HepG2 (cell line): Measurements from ENCODE around the gene CYBC1. TPM values are rescaled to one million over a fixed set of nuclear protein-coding genes. Genes with fewer than 3 reads are reported as not detected.

Experiments used
- ATF2 ChIP-seq: sonication (generic); formaldehyde crosslinking; IDR thresholded peaks from 2 replicates; pipeline ENCODE4 v1.4.0; 2020; ENCODE audit warnings: missing genetic modification reagents
- ATF3 ChIP-seq: sonication (generic); formaldehyde crosslinking; IDR thresholded peaks from 2 replicates; pipeline ENCODE4 v1.4.0; 2020; ENCODE audit warnings: missing genetic modification reagents
- CAMTA2 ChIP-seq: sonication (generic); formaldehyde crosslinking; IDR thresholded peaks from 2 replicates; pipeline ENCODE4 v1.4.0; 2020; ENCODE audit warnings: mild to moderate bottlenecking, missing genetic modification reagents, borderline replicate concordance
- DR1 ChIP-seq: sonication (generic); formaldehyde crosslinking; IDR thresholded peaks from 2 replicates; pipeline ENCODE4 v1.8.0; 2021; ENCODE audit warnings: mild to moderate bottlenecking, missing genetic modification reagents, inconsistent platforms
- HNF1B ChIP-seq: sonication (generic); formaldehyde crosslinking; IDR thresholded peaks from 2 replicates; pipeline ENCODE4 v1.5.1; 2020; ENCODE audit warnings: mild to moderate bottlenecking, moderate library complexity, missing genetic modification reagents
- HOXD1 ChIP-seq: sonication (generic); formaldehyde crosslinking; IDR thresholded peaks from 2 replicates; pipeline ENCODE4 v1.5.0; 2020; ENCODE audit warnings: missing genetic modification reagents
- MEIS2 ChIP-seq: sonication (generic); formaldehyde crosslinking; IDR thresholded peaks from 2 replicates; pipeline ENCODE4 v1.9.0; 2021; ENCODE audit warnings: mild to moderate bottlenecking, missing genetic modification reagents
- NR0B2 ChIP-seq: sonication (generic); formaldehyde crosslinking; IDR thresholded peaks from 2 replicates; pipeline ENCODE4 v1.4.0; 2020; ENCODE audit warnings: mild to moderate bottlenecking, missing genetic modification reagents
- PHF8 ChIP-seq: sonication (generic); formaldehyde crosslinking; IDR thresholded peaks from 2 replicates; pipeline ENCODE4 v1.5.0; 2020; ENCODE audit warnings: missing genetic modification reagents
- ZNF292 ChIP-seq: sonication (generic); formaldehyde crosslinking; IDR thresholded peaks from 2 replicates; pipeline ENCODE4 v1.8.1; 2022; ENCODE audit warnings: mild to moderate bottlenecking, low read depth, missing genetic modification reagents, borderline replicate concordance
- ZNF574 ChIP-seq: sonication (generic); formaldehyde crosslinking; IDR thresholded peaks from 2 replicates; pipeline ENCODE4 v1.4.0; 2020; ENCODE audit warnings: missing genetic modification reagents
- ZNF615 ChIP-seq: sonication (generic); formaldehyde crosslinking; IDR thresholded peaks from 2 replicates; pipeline ENCODE4 v1.5.0; 2020; ENCODE audit warnings: mild to moderate bottlenecking, missing genetic modification reagents, borderline replicate concordance
- ZNF646 ChIP-seq: sonication (generic); formaldehyde crosslinking; IDR thresholded peaks from 2 replicates; pipeline ENCODE4 v1.9.0; 2021; ENCODE audit warnings: mild to moderate bottlenecking, missing genetic modification reagents
- ZNF776 ChIP-seq: sonication (generic); formaldehyde crosslinking; IDR thresholded peaks from 2 replicates; pipeline ENCODE4 v1.4.0; 2020; ENCODE audit warnings: mild to moderate bottlenecking, missing genetic modification reagents
- polyA plus RNA-seq, 8 experiments: library from polyadenylated mRNA; depleted of rRNA in 3 of 8; stranded (reverse) in 7 of 8; unstranded in 1 of 8; fragments of >200 nt; fragmentation: Illumina TruSeq in 4 of 8; extraction: Trizol in 4 of 8; gene quantifications; 2 replicates each; pipeline versions ENCODE4 v1.2.1 to v1.2.3, GENCODE V29; 2011 to 2016; ENCODE audit warnings: low read depth in 4 of 8, missing spikeins in 1 of 8, mixed read lengths in 1 of 8; ENCODE audit not compliant: insufficient read depth in 1 of 8
- total RNA-seq, 5 experiments: library from RNA; depleted of rRNA; stranded (reverse); fragments of >200 nt; fragmentation: Illumina TruSeq; extraction: Trizol; gene quantifications; 2 replicates each; pipeline ENCODE4 v1.2.3, GENCODE V29; 2016; ENCODE audit warnings: low read depth in 1 of 5

The CYBC1 gene
- total and polyA plus RNA-seq, 2 of the 13 experiments (the other 11 are each of a cell fraction or from before 2014, with no cell fraction given) = 43.4 to 44.1 TPM

GRCh38 chr17:82461827-82462524, 11.4 kb upstream of the CYBC1 start (continued):
- TF ChIP-seq HOXD1 (CRISPR knock-in tag) = peak; percentile 74; the same call in 1 of the 2 replicates
- peak; percentile 33; the same call in 1 of the 2 replicates for TF ChIP-seq ATF3 (CRISPR knock-in tag)
- peak; percentile 83; the same call in 1 of the 2 replicates for TF ChIP-seq ATF2
- peak; percentile 64 for TF ChIP-seq ZNF574 (CRISPR knock-in tag)
- no peak; the same call in 1 of the 2 replicates for TF ChIP-seq ZNF292
- TF ChIP-seq PHF8 (CRISPR knock-in tag) = peak; percentile 36
- TF ChIP-seq ZNF776 (CRISPR knock-in tag) = peak; percentile 70; the same call in 1 of the 2 replicates
- peak; percentile 44; the same call in 1 of the 2 replicates for TF ChIP-seq HNF1B (CRISPR knock-in tag)
- no peak for TF ChIP-seq ZNF615
- peak; percentile 54; the same call in 1 of the 2 replicates for TF ChIP-seq NR0B2 (CRISPR knock-in tag)
- TF ChIP-seq MEIS2 (CRISPR knock-in tag) = peak; percentile 59; the same call in 1 of the 2 replicates
- TF ChIP-seq DR1 = peak; percentile 54
- TF ChIP-seq CAMTA2 (CRISPR knock-in tag) = 0 out of 2 replicates have a peak, but pooled peaks have one; percentile 67
- 0 out of 2 replicates have a peak, but pooled peaks have one; percentile 51 for TF ChIP-seq ZNF646 (CRISPR knock-in tag)
